Measurements from ENCODE around the gene FAM237A.

The FAM237A gene

DNA sequence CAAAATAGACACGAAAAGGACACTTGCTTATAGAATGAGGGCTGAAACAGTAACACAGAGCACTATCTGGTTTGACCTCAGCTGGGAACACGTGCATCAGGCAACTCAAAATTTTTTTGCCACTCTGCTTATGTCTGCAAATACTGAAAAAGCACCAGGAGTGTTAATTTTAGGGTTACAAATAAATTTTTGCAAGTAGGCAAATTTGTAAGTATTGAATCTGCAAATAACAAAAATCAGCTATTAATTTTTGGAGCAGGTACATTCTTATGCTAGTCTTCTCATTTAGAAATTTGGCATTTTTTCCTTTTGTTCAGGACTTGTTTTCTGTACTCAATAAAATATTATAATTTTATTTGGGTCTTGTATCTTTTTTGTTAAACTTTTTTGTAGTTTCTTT, 46.2 kb downstream of the FAM237A start:
- in situ Hi-C loops (cut with MboI; ENCODE audit: low sequenced_read_pairs), result no loop called here

DNA sequence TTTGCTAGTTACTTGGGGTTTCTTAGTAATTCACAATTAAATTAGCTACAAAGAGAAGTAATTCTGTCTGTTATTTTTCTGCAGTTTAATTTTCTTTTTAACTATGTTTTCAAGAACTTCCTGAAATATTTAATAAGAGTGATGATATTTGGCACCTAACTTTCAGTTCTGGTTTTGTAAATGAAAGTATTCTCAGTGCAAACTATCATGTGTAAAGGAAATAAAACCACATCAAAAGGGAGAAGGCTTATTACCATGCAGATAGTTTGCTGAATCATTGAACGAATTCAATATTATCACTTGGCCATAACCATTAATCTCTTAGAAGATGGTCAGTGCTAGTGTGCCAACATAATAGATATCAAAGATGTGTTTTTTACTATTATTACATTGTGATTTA, 46.7 kb downstream of the FAM237A start:
- in situ Hi-C loops (cut with MboI; ENCODE audit: low sequenced_read_pairs), result no loop called here

- in situ Hi-C loops (cut with MboI; ENCODE audit: low sequenced_read_pairs), result loop anchor here (10.0 kb wide), 1 partner anchor 782 kb away; no protein-coding TSS in a partner anchor
Measured at GRCh38 chr2:206692971-206693370, 50.7 kb downstream of the FAM237A start.

DNA sequence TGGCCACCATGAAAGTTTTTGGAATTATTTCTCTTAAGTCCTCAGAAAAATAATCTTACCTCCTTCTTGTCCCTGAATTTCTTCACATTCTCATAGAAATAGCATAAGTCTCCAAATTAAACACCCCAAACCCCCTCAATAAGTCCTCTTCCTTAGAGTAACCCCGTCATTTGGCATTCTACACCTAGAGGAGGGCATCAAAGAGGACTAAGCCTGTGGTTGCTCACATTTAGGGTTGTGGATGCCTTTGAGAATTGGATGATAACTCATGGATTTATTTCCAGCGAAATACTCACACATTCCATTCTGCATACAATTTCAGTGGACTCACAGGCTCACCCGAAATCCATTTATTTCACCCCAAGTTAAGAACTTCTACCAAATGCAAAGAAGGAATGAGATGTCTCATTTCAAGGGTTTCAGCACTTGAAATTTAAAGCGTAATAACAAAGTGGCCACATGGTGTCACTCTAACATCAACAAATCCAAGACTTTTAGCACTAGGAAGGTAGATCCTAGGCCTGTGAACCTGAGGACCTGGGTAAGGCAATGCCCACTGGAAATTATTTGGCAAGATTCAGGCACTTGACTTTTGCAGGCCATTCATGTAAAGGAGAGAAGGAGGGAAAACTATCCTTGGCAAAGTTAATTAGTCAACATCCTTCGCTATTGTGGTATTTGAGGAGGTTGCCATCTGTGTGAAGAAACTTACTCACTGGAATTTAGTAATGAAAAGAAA, 51.3 kb downstream of the FAM237A start:
- in situ Hi-C loops (cut with MboI; ENCODE audit: low sequenced_read_pairs), result loop anchor here (10.0 kb wide), 1 partner anchor 781 kb away; no protein-coding TSS in a partner anchor

- in situ Hi-C loops (cut with MboI; ENCODE audit: low sequenced_read_pairs), result loop anchor here (10.0 kb wide), 1 partner anchor 778 kb away; no protein-coding TSS in a partner anchor
Measured at GRCh38 chr2:206696910-206697309, 54.6 kb downstream of the FAM237A start.

- in situ Hi-C loops (cut with MboI; ENCODE audit: low sequenced_read_pairs), result loop anchor here (10.0 kb wide), 1 partner anchor 776 kb away; no protein-coding TSS in a partner anchor
Measured at GRCh38 chr2:206698811-206699210, 56.5 kb downstream of the FAM237A start.
